NCI-H82 (cell line): ENCODE results near the gene PTPN20.

Source experiments
- DNase-seq: peaks from one replicate; lab custom pipeline; 2025; lab: John Stamatoyannopoulos, UW

PTPN20 gene

DNA sequence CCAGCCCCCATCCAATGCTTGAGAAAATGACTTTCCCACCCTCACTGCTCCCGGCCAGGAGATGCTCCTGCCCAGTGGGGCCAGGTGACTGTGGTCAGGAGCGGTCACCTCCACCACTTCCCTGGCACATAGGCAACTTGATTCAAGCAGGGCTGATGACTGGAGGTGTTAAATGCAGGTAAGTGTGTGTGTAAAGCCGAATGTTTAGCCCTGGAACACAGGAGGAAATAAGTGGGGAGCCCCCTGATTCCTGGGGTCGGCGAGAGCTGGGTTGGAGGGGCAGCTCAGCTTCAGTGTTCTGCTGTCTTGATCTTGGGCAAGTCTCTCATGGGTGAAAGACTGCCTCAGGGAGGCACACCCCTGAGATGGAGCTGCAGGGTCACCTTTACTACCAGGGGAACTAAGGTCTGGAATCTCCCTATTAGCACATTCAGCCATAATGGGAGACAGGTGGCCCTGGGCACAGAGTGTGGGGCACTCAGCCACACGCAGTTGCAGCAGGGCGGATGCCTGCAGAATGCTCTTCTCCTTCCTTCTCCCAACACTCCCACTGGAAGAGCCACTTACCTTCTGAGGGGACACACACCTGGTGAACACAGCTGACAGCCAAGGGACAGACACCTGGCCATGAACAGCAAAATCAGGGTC lies 124.1 kb downstream of the PTPN20 start:
- DNase-seq = no peak

DNA sequence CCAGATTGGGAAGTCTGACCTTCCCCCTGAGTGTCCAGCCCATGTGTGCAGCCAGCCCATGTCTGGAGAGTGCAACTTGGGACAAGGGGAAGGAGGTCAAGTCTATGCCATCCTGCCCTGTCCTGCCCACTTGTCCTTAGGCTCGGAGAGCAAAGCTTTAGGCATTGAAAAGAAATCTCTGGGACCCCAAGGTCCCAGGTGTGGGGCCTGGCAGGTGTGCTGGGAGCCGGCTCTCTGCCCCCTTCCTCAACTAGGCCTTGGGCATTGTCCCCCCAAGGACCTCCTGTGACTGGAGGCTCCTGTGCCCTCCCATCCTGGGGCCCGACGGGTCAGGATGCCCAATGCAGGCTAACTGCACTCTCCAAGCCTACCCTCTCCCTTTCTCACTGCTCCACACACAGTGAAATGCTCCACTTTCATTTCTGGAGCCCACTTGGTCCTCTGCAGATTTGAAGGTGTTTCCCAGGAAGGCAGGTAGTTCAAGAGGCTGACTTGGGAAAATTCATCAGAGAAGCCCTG lies 124.7 kb downstream of the PTPN20 start:
- no peak for DNase-seq

DNA sequence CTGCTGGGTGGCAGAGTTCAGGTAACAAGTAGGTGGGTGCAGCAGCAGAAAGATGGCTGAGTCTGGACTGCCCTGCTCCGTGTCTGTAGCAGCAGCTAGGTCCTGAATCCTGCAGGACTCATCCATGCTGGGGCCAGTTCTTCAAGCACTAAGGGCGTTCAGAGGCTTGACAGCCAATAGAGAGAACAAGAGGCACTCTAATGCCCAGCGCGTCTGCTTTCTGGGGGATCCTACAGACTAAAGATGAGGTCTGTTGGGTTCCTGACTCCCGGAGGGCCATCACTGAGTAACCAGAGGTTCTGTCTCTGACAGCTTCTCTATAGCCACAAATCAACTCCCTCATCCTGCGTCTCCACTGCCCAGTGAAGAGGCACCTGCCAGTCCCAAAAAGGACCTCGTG lies 125.5 kb downstream of the PTPN20 start:
- no peak for DNase-seq

DNA sequence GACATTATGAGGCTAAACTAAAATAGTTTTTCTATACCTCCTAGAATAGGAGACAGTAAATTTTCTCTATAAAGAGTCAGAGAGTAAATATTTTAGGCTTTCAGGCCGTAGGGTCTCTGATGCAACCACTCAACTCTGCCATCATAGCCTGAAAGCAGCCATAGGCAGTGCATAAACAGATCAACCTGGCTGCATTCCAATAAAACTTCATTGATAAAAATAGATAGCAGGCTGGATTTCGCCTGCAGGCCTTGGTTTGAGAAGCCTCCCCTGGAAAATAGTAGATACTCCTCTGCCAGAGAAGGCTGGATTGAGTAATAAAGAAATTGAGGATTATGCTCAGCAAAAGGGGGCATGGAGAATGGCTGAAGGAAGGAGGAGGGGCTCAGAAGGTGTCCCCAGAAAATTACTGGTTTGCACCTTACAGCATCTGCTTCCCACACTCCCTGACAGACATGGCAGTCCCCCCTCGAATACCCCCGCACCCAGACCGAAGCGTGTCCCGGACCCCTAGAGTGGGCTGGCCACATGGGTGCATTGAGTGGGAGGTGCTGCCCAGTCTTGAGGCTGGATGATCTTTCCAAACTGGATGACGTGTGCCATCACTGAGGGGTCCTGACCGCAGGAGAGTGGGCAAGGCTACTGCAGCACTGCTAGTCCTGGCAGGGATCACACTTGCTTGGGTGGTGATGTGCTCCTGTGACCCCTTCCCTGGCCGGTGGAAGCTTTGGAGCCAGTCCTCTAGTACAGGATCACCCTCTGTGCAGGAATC lies 126.6 kb downstream of the PTPN20 start:
- DNase-seq = peak; percentile 11

DNA sequence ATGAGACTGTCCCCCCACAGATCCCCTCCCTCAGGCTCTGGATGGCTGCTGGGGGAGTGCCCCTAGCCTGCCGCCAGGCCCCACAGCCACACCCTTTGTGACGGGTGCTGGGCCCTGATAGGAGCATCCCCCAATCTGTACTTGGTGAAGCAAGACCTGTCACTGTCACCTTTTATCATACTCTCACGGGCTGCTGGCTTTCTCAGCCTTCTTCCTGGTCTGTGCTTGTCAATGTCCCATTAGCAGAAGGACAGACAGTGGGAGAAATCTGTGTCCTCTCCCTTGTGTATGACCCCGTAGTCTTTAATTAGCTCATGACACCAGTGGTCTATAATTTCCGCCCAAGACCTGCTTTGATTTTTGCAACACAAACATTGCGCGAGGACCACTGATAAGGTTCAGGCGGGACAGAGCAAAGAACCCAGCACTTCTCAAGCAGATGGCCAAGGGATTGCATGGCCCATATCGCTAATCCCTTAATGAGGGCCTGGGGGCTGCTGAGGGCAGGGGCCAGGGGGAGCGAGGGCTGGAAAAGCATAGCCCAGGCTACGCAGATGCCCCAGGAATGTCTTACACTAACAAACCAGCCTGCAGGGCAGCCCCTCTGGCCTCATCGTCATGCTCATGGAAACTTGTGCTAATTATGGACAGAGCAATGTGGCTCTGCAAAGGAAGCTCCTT lies 127.8 kb downstream of the PTPN20 start:
- DNase-seq = peak; percentile 91

DNA sequence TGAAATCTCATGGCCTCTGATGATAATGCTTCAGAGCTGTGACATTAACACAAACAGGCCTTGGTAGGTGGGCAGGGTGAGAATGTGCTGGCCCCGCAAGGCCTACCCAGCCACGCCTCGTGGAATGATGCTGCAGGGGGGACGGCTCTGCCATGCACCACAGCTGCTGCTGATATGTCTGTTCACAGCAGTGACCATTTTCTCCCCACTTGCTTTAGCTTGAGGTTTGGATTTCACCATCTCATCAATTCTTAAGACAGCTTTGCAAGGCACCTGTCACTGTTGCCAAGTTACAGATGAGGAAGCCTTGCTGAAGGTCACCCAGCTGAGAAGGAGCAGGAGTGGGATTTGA lies 128.3 kb downstream of the PTPN20 start:
- DNase-seq = peak; percentile 71

DNA sequence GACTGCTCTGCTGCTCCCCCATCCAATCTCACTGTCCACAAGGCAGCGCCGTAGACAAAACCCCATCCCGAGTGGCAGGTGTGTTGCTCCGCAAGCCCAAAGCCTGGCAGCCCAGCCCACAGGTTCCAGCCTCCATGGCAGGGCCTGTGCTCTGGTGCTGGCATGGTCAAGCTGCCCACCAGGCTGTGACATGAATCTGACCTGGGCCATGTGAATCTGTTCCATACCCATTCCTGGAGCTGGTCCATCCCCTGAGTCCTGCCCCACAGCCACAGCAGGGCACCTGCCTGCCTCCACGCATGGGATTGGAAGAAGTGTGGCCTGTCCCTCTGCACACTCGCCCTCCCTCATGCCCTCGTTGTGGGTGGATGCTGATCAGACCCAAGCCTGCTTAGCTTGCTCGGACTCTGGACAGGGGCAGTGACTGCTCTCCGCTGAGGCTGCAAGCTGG lies 128.8 kb downstream of the PTPN20 start:
- no peak for DNase-seq

DNA sequence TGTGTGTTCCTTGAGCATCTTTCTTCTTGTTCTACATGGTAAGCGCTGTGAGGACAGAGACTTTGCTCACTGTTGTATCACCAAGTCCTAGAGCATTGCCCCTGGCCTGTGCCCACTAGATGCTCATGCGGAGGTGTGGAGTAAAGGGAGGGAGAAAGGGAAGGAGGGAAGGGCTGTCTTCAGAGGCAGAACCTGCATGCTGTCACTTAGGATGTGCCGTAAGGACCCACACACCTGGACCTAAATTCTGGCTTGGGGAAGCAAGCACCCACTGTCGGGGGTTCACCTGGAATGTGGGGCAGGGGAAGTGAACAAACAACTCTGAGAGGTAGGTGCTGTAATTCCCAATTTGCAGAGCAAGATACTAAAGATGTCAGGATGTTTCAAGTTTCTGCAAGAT lies 129.5 kb downstream of the PTPN20 start:
- no peak for DNase-seq

DNA sequence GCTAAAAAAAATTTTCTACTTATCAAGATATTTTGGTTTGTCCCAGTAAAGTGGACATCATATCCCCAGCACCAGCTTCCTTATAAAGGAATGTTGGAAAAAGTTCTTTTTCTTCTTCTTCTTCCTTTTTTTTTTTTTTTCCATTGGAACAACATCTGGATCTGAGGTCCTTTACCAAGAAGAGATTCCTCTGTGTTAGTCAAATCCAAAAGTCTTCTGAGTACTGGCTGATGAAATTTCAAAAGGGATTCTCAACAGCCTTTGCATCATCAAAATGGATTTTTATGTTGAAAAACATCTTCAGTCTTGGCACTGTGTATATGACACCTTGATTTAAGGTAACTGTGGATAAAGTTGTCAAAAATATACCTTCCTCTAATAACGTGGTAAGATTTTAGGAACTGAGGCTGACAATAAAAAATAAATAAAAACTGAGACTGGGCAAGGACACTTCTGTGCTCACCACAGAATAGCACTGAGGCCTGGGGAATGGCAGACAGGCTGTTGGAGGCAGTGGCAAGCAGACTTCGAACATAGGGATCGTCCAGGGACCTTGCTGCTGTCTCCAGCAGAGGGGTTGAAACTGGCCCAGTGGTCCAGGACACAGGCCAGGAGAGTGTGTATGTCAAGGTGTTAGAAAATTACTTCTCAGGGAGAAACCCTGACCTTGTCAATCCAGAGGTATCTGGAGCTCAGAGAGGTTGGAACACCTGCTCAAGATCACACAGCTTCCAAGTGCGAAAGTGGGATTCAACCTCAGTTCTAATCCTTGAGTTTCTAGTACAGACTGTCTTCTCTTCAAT lies 130.4 kb downstream of the PTPN20 start:
- DNase-seq = no peak

DNA sequence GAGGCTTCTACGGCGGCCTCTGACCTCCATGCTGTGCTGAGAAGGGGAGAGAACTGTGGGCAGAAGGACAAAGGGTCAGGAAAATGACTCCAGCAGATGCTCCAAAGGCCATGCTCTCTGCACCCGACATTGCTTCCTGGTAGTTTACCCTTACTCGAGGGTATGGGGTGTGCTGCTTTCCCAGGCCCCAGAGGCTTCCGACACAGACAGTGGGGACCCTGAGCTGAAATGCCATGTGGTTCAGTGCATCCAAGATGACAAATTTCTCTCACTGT lies 130.9 kb downstream of the PTPN20 start:
- no peak for DNase-seq

DNA sequence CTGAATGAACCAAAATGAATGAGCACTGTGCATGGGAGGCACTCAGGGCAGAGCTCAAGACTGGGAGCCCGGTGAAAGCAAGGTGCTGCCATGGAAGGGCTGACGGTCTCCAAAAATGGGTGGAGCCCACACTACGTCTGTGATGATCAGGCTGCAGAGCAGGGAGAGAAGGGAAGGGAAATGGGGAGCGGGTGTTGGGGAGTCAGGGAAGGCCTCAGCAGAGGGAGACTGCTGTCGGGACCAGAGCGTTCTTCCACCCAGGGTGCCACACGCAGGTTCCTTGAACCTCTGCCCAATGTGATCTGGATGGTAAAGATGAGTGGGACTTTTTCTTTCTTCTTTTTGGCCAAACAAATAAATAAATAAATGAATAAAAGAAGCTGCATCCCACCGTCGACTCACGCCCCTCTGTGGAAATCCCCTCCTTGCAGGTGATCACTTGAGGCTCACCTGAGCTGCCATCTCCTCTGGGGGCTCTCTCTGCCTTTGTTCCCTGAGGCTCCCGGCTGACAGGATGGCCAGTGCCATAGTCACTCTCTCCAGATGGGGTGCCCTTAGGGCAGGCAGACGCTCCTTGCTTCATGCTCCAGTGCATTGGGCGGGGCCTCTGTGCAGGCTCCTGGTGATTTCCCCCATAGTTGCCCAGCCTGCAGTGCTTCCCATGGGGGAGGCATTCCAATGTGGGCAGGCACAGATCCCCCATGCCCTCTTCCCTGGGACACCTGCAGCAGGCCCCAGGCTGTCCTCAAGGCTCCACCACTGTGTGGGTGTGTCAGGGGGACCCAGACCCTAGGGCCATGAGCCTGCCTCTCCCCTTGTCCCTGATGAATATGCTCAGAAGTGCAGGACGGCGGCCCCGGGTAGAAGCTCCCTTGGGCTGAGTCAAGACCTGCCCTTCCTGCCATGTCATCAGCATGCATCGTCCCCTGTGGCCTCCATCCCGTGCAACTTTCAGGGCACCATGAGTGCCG lies 131.8 kb downstream of the PTPN20 start:
- DNase-seq = no peak

DNA sequence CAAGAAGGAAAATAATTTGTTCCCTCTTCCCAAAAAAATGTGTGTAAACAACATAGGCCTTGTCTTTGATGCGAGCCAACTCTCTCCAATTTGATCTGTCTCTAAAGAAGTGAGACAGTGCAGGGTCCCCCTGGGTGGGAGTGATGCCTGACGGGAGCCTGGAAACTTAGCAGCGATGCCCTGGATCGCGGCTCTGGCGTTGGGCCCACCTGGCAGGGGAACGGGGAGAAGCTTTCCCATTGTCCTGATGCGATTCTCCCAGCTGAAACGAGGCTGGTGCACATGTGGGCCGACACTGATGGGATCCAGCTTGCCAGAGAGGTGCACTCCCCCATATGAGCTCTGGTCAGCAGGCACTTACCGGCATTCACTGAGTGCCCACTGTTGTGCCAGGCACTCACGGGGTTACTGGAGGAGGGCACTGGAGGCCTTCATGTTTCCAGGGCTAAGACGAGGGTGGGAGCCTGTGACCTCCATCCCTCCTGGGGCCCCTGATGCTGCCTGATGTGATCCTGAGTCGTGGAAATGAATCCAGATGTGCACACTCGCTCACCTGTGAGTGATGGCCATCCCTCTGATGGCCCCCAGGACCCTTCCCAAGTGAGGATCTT lies 132.8 kb downstream of the PTPN20 start:
- DNase-seq = no peak

DNA sequence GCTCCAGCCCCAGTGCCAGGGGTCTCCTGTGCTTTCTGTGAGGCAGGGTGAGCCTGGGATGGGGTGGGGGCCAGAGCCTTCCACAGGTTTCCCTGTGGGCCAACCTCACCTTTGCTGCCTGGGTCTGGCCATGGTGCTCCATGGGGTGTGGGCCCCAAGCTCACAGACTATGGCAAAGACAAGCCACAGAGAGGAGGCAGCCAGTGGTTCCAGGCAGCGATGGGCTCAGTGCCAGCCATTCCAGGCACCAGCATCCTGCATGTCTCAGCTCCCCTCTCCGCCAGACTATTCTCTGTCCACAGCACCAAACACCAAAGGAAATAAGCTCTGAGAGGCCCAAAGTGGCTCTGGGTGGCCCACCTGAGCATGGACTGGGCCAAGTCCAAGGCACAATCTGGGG lies 133.5 kb downstream of the PTPN20 start:
- DNase-seq = no peak

DNA sequence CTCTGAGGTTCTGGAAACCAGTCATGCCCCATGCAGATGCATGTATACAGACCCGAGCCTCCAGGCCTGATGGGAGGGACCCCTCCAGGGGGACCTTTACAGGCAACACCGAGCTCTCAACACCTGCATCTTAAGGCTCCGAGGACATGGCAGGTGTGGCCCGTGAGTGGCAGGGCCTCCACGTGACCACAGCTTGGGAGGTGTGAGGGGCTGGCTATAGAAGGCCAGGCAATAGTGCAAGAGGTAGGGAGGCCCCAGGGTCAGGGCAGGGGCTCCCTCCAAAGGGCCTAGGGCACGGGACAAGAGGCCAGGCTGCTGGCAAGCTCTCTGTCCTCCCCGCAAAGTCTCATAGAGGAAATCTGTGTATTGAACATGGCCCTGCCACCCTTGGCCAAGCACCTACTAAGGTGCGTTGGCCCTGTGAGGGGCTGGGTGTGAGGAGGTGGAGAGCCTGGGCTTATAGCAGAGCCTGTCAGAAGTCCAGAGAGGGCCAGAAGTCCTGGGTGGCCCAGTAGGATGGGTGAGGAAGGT lies 134.2 kb downstream of the PTPN20 start:
- DNase-seq = no peak

DNA sequence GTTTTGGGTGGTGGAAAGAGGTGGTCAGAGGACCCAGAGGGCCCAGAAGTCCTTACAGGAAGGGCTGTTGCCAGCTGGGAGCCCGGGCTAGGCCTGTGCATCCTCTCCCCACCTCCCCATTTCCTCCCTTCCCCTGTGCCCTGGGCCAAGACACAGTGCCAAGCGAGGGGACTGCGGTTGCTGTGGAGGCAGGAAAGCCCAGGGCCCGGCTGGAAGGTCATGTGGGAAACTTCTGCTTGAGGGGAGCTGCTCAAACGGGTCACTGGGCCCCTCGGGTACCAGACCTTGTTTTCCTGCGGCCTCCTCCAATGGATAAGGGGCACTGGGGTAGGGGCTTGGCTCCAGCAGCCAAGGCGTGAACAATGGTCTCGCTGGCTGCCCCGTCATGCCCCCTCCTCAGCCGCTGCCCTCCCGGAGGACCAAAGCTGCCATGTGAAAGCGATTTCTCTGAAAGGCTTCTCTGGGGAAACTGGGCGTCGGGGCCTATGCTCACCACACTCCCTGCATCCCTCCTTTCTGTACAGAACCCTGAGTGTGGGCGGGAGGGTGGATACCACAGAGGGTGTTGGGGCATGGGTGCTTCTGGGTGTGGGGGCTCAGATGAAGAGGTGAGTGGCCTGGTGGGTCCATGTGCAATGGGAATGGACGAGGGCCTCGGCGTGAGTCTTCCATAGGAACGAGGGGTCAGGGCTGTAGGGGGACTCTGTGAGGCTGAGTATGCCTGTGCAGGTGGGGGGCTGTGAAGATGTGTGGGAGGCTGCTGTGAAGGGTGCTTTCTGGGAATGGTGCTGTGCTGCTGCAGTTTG lies 135.3 kb downstream of the PTPN20 start:
- DNase-seq = no peak

DNA sequence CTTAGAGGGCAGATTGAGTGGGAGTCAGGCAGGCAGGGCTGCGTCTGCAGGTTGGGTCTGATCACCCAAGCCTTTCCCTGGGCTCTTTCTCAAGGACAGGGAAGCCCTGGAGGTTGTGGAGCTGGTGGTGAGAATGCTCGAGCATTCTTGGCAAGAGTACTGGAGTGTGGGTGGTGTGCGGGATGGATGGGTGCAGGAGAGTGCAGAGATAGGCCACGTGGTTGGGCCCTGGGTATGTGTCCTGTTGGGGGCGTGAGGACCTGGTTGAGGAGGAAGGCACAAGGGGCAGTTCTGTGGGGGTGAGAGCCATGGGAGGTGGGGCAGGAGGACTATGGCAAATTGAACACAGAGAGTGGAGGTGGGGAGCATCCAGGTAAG lies 135.9 kb downstream of the PTPN20 start:
- DNase-seq = no peak

DNA sequence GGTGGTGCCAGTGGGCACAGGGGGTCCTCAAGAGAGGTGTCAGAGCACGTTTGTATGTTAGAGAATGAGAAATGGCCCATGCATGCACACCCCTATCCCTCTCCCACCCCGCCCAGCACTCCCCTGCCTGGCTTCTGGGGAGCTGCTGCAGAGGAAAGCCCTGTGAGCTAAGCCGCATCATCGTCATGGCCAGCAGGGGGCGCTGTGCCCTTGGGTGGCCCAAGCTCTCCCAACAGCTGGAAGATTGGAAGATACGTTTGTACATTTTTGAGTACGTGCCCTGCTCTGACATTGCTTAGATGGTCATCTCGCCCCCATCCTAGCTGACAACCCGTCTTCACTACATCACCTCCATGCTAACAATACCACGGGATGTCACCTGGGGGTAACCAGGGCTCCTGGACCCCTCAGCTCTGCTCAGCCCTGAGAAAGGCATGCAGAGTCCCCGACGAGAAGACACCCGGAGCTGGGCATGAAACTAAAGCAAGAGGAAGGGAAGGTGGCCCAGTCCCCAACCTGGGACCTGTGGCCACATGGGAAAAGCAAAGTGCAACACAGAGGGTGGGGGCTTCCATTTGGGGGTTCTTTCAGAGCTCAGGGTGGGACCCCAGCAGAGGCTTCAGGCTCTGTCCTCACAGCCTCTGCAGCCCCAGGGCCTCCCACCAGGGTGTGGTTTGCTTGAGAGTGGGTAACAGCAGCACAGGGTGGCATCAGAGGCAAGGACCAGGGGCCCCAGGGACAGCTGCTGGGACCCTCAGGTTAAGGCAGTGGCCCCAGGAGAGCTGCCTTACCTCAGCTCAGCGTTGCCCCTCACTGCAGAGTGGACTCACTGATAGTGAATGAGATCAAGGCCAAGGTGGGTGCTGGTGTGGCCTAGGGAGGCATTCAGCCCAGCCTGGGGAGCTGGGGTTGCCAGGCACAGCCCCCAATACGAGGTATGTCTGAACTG lies 136.6 kb downstream of the PTPN20 start:
- DNase-seq = peak; percentile 78

DNA sequence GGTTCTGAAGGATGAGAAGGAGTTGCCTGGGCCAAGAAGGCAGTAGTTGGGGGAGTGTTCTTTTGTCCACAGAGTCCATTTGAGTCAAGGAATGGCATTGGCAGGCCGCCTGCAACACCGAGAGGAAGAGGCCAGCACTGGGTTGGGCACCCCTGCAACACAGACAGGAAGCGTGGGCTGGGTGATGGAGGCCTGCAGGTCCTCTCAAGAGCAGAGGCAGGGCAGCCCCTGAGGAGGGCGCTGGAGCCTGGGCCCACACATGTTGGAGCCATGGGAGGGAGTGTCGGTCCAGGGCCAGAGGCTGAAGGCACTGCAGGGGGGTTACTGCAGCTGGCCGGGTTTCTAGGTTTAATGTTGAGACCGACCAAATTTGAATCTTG lies 137.3 kb downstream of the PTPN20 start:
- DNase-seq = no peak
